Measurements from ENCODE around the gene FSTL5.

The FSTL5 gene

DNA sequence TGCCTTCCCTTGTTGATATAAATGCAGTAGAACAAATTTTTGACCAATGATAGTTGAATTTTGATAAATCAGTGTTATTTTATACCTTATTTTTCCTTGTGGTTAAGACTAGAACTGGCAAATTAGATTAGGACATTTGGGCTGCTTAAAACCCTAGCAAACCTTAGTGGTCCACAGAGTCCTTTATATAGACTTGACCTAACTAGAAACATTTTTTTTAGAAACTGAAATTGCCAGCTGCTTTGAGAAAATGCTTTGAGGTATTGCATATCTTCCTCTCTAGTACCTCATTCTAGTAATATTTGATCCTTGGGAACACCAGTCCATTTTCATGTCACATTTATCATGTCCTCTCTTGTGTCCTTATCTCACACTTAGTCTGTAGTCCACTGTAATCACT lies 580.3 kb downstream of the FSTL5 start:
- no peak for DNase-seq (ENCODE audit: low read depth in 2 of 2)

DNA sequence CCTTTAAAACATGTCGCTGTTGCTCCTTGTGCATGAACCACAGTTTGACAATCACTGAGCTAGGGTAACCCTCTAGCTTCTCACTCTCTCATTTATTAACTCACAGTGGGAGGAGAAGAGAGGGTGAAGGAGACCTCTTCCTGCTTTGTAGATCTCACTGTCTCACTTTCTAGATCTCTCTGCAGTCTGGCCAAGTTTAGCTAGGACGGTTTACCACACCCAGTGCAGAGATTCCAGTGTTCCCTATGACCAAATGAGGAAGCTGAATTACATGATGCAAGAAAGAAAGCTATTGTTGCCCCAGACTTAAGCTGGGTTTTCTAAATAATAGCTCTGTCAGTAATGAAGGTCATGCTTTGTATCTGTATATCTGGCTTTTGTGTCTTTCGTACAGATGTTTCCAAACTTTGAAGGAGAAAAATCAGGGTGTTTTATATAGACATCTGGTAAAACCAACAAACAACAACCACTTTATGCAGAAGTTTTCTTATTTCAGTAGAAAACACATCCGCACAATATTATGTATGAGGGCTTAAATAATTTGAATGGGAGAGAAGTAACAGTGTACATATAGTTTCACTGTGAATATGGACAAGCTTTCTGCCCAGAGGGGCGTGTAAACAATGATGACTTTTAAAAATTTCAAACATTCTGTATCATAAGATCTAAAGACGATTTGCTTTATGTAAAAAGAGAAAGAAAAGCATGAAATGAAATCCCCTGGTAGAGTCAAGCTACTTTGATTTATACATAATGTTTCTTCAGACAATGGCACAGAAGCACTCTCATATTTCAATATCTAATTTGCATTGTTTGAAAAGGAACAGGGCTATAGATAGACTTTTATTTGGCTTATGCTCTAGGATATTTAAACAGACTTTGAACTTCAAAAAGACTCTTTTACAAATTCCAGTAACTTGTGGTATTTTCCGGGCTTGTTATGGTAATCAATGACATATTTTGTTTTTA lies 582.3 kb downstream of the FSTL5 start:
- DNase-seq (ENCODE audit: low read depth in 2 of 2), result no peak

- no peak for DNase-seq (ENCODE audit: low read depth in 2 of 2)
These were observed 586.1 kb downstream of the FSTL5 start for GRCh38 chr4:161577579-161578301.

- no peak for DNase-seq (ENCODE audit: low read depth in 2 of 2)
These were observed 590.0 kb downstream of the FSTL5 start for GRCh38 chr4:161573836-161574235.

GRCh38 chr4:161564230-161564834 lies 599.5 kb downstream of the FSTL5 start:
- no peak for DNase-seq (ENCODE audit: low read depth in 2 of 2)

GRCh38 chr4:161555689-161556660 lies 607.8 kb downstream of the FSTL5 start:
- DNase-seq (ENCODE audit: low read depth in 2 of 2), result no peak

GRCh38 chr4:161554372-161554990 lies 609.3 kb downstream of the FSTL5 start:
- no peak for DNase-seq (ENCODE audit: low read depth in 2 of 2)

- DNase-seq (ENCODE audit: low read depth in 2 of 2), result no peak
These were observed 616.9 kb downstream of the FSTL5 start for GRCh38 chr4:161546902-161547301.

DNA sequence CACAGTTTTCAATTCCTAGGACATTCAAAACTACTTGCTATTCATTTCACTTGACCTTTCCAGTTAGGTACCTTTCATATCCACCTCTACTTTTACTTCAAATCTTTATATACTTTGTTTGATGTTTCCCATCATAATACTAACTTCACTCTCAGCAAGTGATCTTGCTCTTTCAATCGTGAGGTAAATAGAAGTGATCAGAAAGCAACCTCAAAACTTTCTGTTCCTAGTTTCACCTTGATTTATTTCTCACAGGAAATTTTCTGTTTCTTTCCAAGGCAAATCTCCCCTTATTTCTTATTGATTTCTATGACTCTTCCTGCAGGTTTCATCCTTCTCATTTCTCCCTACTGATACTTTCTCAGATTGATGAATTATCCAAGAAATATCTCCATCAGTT lies 623.5 kb downstream of the FSTL5 start:
- no peak for DNase-seq (ENCODE audit: low read depth in 2 of 2)

DNA sequence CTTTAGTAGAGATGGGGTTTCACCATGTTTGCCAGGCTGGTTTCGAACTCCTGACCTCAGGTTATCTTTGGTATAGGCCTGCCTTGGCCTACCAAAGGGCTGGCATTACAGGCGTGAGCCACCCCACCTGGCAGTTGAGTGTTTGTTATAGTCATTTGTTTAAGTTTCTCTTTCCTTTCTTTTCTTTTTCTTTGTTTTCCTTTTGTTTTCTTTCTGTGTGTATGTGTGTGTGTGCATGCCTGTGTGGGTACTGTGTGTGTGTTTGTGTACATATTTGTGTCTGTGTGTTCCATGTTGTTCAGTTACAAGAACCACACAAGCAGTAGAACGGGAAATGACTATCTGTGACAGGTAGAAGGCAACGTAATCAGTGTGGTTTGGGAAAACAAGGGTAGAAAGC lies 624.9 kb downstream of the FSTL5 start:
- DNase-seq (ENCODE audit: low read depth in 2 of 2), result no peak

- DNase-seq (ENCODE audit: low read depth in 2 of 2), result no peak
These were observed 633.1 kb downstream of the FSTL5 start for GRCh38 chr4:161530710-161531109.

- DNase-seq (ENCODE audit: low read depth in 2 of 2), result no peak
These were observed 638.7 kb downstream of the FSTL5 start for GRCh38 chr4:161525121-161525520.

DNA sequence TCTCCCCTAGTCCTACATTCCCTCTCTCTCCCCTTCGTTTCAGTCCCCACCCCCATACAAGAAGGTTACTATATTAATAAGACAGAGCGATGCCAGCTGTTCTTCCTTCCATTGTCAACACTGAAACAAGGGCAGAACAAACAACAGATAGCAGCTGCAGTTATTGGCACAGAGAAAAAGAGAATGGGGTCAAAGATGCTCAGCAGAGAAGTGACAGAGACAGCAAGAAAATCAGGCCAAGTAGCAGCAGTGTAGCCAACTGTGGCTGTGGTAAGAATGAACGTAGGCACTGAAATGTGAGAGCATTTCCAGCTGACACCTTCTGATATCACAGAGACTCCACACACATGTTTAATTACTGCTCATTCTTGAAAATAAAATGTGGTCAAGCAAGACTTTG lies 641.8 kb downstream of the FSTL5 start:
- no peak for DNase-seq (ENCODE audit: low read depth in 2 of 2)

GRCh38 chr4:161519611-161520010 lies 644.2 kb downstream of the FSTL5 start:
- no peak for DNase-seq (ENCODE audit: low read depth in 2 of 2)

- no peak for DNase-seq (ENCODE audit: low read depth in 2 of 2)
These were observed 645.9 kb downstream of the FSTL5 start for GRCh38 chr4:161517941-161518340.

- no peak for DNase-seq (ENCODE audit: low read depth in 2 of 2)
These were observed 658.7 kb downstream of the FSTL5 start for GRCh38 chr4:161505141-161505540.

DNA sequence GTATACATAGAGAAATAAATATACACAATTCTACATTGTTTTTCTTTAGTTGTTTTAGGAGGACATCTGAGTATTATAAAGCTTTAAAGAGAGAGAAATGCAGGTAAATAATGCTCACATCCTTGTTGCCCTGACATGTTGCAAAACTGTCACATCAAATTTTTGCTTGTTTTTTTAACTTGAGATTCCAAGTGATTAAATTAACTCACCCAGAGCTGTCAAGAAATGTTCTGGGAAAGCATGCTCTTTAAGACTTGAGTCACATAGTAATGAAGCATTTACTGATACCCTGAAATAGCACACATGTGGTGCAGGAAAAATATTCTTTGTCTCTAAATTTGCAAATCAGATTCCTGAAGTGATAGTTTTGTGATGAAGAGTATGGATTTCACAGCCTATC lies 665.6 kb downstream of the FSTL5 start:
- no peak for DNase-seq (ENCODE audit: low read depth in 2 of 2)

DNA sequence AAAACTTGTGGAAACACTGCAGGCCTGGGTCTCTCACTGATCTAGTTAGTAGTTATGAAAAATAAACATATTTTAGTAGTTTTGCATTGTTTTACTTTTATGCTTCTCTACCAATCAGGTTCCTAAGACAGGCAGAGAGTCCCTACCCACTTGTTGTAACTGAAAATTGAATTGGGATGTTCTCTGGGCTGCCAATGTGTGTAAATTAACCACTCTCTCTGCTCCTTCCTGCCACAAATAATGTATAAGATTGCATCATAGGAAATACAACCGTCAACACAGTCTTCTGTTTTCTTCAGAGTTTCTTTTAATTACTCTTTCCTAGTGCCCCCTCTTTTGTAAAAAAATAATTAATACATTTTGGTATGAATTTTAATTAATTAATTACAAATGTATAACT lies 677.3 kb downstream of the FSTL5 start:
- no peak for DNase-seq (ENCODE audit: low read depth in 2 of 2)

- no peak for DNase-seq (ENCODE audit: low read depth in 2 of 2)
These were observed 697.5 kb downstream of the FSTL5 start for GRCh38 chr4:161466316-161466715.

- DNase-seq (ENCODE audit: low read depth in 2 of 2), result no peak
These were observed 700.4 kb downstream of the FSTL5 start for GRCh38 chr4:161463436-161463835.

GRCh38 chr4:161457906-161458305 lies 705.9 kb downstream of the FSTL5 start:
- no peak for DNase-seq (ENCODE audit: low read depth in 2 of 2)

Measured in activated CD8-positive, alpha-beta memory T cell treated with anti-CD3 and anti-CD28 coated beads for 4 hours (primary cell).